ENCODE data around the gene TM9SF3.

DNA sequence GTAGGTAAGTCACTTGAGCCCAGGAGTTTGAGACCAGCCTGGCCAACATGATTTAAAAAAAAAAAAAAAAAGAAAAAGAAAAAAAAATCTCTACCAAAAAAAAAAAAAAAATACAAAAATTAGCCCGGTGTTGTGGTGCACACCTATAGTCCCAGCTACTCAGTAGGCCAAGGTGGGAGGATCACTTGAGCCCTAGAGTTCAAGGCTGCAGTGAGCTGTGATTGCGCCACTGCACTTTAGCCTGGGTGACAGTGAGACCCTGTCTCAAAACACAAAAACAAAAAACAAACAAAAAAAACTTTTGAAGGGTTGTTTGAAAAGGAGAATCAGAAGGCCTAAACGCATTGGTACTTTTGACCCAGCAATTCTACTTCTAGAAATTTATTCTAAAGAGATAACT, 86.8 kb downstream of the TM9SF3 start:
- TF ChIP-seq CREB1 (CRISPR knock-in tag; IDR thresholded peaks at IDR 0.05; ENCODE audit: low read depth) (no peak), EZH2phosphoT487 (IDR thresholded peaks at IDR 0.05; ENCODE audit: unreplicated experiment) (no peak), POLR2AphosphoS5 (IDR thresholded peaks at IDR 0.05; ENCODE audit: low read depth) (no peak), JUNB (IDR thresholded peaks at IDR 0.05; ENCODE audit: unreplicated experiment) (no peak), EZH2 (IDR thresholded peaks at IDR 0.05; ENCODE audit: low read depth, unreplicated experiment) (no peak), NANOG (IDR thresholded peaks at IDR 0.05; ENCODE audit: borderline replicate concordance) (no peak), ZNF331 (CRISPR knock-in tag; IDR thresholded peaks at IDR 0.05; ENCODE audit: low read depth) (no peak)
- TF ChIP-seq, protein P1, sequence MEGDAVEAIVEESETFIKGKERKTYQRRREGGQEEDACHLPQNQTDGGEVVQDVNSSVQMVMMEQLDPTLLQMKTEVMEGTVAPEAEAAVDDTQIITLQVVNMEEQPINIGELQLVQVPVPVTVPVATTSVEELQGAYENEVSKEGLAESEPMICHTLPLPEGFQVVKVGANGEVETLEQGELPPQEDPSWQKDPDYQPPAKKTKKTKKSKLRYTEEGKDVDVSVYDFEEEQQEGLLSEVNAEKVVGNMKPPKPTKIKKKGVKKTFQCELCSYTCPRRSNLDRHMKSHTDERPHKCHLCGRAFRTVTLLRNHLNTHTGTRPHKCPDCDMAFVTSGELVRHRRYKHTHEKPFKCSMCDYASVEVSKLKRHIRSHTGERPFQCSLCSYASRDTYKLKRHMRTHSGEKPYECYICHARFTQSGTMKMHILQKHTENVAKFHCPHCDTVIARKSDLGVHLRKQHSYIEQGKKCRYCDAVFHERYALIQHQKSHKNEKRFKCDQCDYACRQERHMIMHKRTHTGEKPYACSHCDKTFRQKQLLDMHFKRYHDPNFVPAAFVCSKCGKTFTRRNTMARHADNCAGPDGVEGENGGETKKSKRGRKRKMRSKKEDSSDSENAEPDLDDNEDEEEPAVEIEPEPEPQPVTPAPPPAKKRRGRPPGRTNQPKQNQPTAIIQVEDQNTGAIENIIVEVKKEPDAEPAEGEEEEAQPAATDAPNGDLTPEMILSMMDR (conservative IDR thresholded peaks at IDR 0.05; ENCODE audit: low read depth in 2 of 2), result no peak
- TF ChIP-seq, protein P2, sequence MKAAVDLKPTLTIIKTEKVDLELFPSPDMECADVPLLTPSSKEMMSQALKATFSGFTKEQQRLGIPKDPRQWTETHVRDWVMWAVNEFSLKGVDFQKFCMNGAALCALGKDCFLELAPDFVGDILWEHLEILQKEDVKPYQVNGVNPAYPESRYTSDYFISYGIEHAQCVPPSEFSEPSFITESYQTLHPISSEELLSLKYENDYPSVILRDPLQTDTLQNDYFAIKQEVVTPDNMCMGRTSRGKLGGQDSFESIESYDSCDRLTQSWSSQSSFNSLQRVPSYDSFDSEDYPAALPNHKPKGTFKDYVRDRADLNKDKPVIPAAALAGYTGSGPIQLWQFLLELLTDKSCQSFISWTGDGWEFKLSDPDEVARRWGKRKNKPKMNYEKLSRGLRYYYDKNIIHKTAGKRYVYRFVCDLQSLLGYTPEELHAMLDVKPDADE (IDR thresholded peaks at IDR 0.05), result no peak
- TF ChIP-seq, protein P3, sequence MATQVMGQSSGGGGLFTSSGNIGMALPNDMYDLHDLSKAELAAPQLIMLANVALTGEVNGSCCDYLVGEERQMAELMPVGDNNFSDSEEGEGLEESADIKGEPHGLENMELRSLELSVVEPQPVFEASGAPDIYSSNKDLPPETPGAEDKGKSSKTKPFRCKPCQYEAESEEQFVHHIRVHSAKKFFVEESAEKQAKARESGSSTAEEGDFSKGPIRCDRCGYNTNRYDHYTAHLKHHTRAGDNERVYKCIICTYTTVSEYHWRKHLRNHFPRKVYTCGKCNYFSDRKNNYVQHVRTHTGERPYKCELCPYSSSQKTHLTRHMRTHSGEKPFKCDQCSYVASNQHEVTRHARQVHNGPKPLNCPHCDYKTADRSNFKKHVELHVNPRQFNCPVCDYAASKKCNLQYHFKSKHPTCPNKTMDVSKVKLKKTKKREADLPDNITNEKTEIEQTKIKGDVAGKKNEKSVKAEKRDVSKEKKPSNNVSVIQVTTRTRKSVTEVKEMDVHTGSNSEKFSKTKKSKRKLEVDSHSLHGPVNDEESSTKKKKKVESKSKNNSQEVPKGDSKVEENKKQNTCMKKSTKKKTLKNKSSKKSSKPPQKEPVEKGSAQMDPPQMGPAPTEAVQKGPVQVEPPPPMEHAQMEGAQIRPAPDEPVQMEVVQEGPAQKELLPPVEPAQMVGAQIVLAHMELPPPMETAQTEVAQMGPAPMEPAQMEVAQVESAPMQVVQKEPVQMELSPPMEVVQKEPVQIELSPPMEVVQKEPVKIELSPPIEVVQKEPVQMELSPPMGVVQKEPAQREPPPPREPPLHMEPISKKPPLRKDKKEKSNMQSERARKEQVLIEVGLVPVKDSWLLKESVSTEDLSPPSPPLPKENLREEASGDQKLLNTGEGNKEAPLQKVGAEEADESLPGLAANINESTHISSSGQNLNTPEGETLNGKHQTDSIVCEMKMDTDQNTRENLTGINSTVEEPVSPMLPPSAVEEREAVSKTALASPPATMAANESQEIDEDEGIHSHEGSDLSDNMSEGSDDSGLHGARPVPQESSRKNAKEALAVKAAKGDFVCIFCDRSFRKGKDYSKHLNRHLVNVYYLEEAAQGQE (IDR thresholded peaks at IDR 0.05; ENCODE audit: unreplicated experiment), result no peak

All from GM23338 (cell line).